Heart left ventricle (tissue), 13 donors: Measurements from ENCODE around the gene IBTK.

Experiments used
- POLR2A ChIP-seq, 2 donors: fragments of 450-650 bp; IDR thresholded peaks; one replicate each; pipeline ENCODE4 v1.6.1; 2017; ENCODE audit warnings: antibody characterized with exemption in 2 of 2, mild to moderate bottlenecking in 2 of 2, moderate library complexity in 2 of 2
- TF ChIP-seq, protein P1 (sequence below), 12 donors: fragments of 200-600 bp; sonication (generic) in 4 of 12; IDR thresholded peaks; one replicate each; pipeline versions ENCODE4 v1.5.0 to v1.8.0; 2018 to 2022; ENCODE audit warnings: antibody characterized with exemption in 12 of 12, mild to moderate bottlenecking in 5 of 12
- donor health status: ischemic (EF 13 %, LVEDD 7.1; RV severe dilation, severe dysfunction).
- donor health status: DM: no; HTN: yes; CAD: no.
- donor health status: DM: no; HTN: no; CAD: no.
- donor health status: ischemic (EF 25% LVEDD 6.9; RV normal size, moderate dysfunction).
- donor health status: ischemic (EF 25% LVEDD 5.7; RV mildly dilated, moderate dysfunction).
- donor health status: ischemic (EF 35%, LVEDD 5.7; RV mildly dilated, moderate dysfunction).
- donor health status: nonischemic (EF 11% LVEDD 7.7; RV severe dilation, severe dysfunction).
- donor health status: DM: yes; HTN: yes; CAD: no.
- donor health status: PGD.
- donor health status: ischemic (EF 29% LVEDD 5.4; RV normal size, mild dysfunction).
- donor health status: nonischemic (EF 23%, LVEDD 6.1; RV moderate dilation, normal function).

DNA sequence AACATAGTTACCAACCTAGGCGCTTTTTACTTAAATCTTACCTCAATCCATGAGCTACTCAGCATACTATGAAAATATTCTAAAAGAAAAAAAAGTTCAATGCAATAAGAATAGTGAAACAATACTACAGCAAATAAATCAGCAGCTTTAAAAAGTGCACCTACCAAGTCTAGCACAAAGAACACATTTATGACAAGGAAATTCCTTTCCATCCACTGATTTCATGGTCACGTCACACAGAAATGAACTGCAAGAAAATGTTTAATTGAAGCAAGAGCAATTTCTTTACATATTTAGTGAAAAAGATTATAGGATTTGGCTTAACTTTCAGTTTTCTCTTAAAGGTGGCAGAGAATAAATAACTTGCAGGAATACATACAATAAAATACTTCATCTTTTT, 36.2 kb downstream of the IBTK start:
- no peak for TF ChIP-seq POLR2A (IDR thresholded peaks at IDR 0.05)
- TF ChIP-seq, protein P1, sequence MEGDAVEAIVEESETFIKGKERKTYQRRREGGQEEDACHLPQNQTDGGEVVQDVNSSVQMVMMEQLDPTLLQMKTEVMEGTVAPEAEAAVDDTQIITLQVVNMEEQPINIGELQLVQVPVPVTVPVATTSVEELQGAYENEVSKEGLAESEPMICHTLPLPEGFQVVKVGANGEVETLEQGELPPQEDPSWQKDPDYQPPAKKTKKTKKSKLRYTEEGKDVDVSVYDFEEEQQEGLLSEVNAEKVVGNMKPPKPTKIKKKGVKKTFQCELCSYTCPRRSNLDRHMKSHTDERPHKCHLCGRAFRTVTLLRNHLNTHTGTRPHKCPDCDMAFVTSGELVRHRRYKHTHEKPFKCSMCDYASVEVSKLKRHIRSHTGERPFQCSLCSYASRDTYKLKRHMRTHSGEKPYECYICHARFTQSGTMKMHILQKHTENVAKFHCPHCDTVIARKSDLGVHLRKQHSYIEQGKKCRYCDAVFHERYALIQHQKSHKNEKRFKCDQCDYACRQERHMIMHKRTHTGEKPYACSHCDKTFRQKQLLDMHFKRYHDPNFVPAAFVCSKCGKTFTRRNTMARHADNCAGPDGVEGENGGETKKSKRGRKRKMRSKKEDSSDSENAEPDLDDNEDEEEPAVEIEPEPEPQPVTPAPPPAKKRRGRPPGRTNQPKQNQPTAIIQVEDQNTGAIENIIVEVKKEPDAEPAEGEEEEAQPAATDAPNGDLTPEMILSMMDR (IDR thresholded peaks at IDR 0.05), result no peak
